HCT116 (cell line): ENCODE measurements around the gene XPO4. TPM values are rescaled to one million over a fixed set of nuclear protein-coding genes. Genes with fewer than 3 reads are reported as not detected.
"Not testable (repeated sequence)": the region's sequence is repeated elsewhere in the genome, so short reads cannot be mapped to it uniquely, and the experiment has no call there.

Experiments used
- ATAC-seq: fragments of 200-7000 bp; cut with Tn5 transposase; 2 replicates; pipeline ENCODE4 v1.9.1; 2020; ENCODE audit warnings: mild to moderate bottlenecking, moderate library complexity
- BruUV-seq: library from RNA; stranded (reverse); fragments of 400-500 nt; replicated peaks from 2 replicates; lab custom pipeline; 2021; lab: Mats Ljungman, UMichigan
- CTCF ChIA-PET: fragments of 300-600 bp; sonication (Branson Sonifier 250); formaldehyde crosslinking; loops from one replicate; lab custom pipeline; 2021; ENCODE audit warnings: antibody characterized with exemption; lab: Charles Lee
- POLR2A ChIA-PET: fragments of 300-600, 350-600 bp; sonication (Branson Sonifier 250); formaldehyde crosslinking; loops from one replicate; lab custom pipeline; 2021; ENCODE audit warnings: antibody characterized with exemption; lab: Charles Lee
- RAD21 ChIA-PET, 2 experiments: fragments of 300-600 bp; sonication (Branson Sonifier 250); formaldehyde crosslinking; loops; one replicate each; lab custom pipeline; 2023; ENCODE audit warnings: low total read pairs in 2 of 2; ENCODE audit not compliant: uncharacterized antibody in 2 of 2, unreplicated experiment in 2 of 2, low non-redundant PET in 1 of 2; lab: Charles Lee
- DNase-seq: peaks from one replicate; pipeline ENCODE4 v3.0.0-alpha.2; 2010; ENCODE audit warnings: low read depth, low spot score
- H2AFZ ChIP-seq: fragments of 200-600 bp; shearing (Covaris generic), sonication (generic); 2 replicates; pipeline ENCODE4 v1.6.1; 2017; ENCODE audit warnings: low read depth, mixed run types, mixed read lengths, antibody characterized with exemption, low read length; ENCODE audit not compliant: poor library complexity, severe bottlenecking
- H3K27ac ChIP-seq: 2 replicates; pipeline ENCODE4 v1.5.1; 2012; ENCODE audit warnings: low read depth, low read length
- H3K27me3 ChIP-seq: fragments of 200-600 bp; sonication (generic); 2 replicates; pipeline ENCODE4 v1.6.1; 2016; ENCODE audit warnings: mixed run types, low read length, mixed read lengths; ENCODE audit not compliant: insufficient read depth
- H3K36me3 ChIP-seq, 2 experiments: fragments of 200-500 bp in 1 of 2; fragments of 200-600 bp in 1 of 2; sonication (Bioruptor generic) in 1 of 2; sonication (generic) in 1 of 2; 2 replicates each; pipeline versions ENCODE4 v1.5.1 to v1.6.1; 2014 to 2016; ENCODE audit warnings: low read length in 2 of 2, inconsistent platforms in 1 of 2, mixed read lengths in 1 of 2, mixed run types in 1 of 2; ENCODE audit not compliant: insufficient read depth in 2 of 2, control insufficient read depth in 1 of 2
- H3K4me1 ChIP-seq, 2 experiments: fragments of 200-600 bp in 1 of 2; sonication (generic) in 1 of 2; 2 replicates each; pipeline versions ENCODE4 v1.5.1 to v1.6.1; 2012 to 2017; ENCODE audit warnings: low read length in 2 of 2, inconsistent platforms in 1 of 2, mild to moderate bottlenecking in 1 of 2, mixed read lengths in 1 of 2, mixed run types in 1 of 2, moderate library complexity in 1 of 2; ENCODE audit not compliant: insufficient read depth in 2 of 2, control insufficient read depth in 1 of 2
- H3K4me2 ChIP-seq: fragments of 200-600 bp; sonication (generic); 2 replicates; pipeline ENCODE4 v1.6.1; 2017; ENCODE audit warnings: mixed run types, low read length, mixed read lengths
- H3K4me3 ChIP-seq, 2 experiments: fragments of 200-600 bp in 1 of 2; sonication (generic) in 1 of 2; replicated peaks in 1 of 2; 2 replicates each; pipeline ENCODE4 v1.5.1; 2011 to 2016; ENCODE audit warnings: low read length in 2 of 2, control low read depth in 1 of 2, low read depth in 1 of 2, mild to moderate bottlenecking in 1 of 2, mixed read lengths in 1 of 2, mixed run types in 1 of 2
- H3K79me2 ChIP-seq: fragments of 200-600 bp; sonication (generic); 2 replicates; pipeline ENCODE4 v1.6.1; 2017; ENCODE audit warnings: mild to moderate bottlenecking, mixed run types, low read length, moderate library complexity, mixed read lengths; ENCODE audit not compliant: insufficient read depth
- H3K9ac ChIP-seq: fragments of 200-600 bp; sonication (generic); 2 replicates; pipeline ENCODE4 v1.6.1; 2016; ENCODE audit warnings: low read length, mixed read lengths
- H3K9me2 ChIP-seq: fragments of 200-600 bp; sonication (generic), shearing (Covaris generic); 2 replicates; pipeline ENCODE4 v1.6.1; 2017; ENCODE audit warnings: mixed run types, mild to moderate bottlenecking, moderate library complexity; ENCODE audit not compliant: insufficient read depth
- H3K9me3 ChIP-seq, 2 experiments: fragments of 200-500 bp in 1 of 2; fragments of 200-600 bp in 1 of 2; sonication (Bioruptor generic) in 1 of 2; sonication (generic) in 1 of 2; 2 replicates each; pipeline ENCODE4 v1.6.1; 2014 to 2017; ENCODE audit warnings: low read length in 2 of 2, mixed read lengths in 2 of 2, inconsistent platforms in 1 of 2, low read depth in 1 of 2, mild to moderate bottlenecking in 1 of 2, mixed run types in 1 of 2, moderate library complexity in 1 of 2; ENCODE audit not compliant: control insufficient read depth in 1 of 2, insufficient read depth in 1 of 2
- H4K20me1 ChIP-seq: fragments of 200-600 bp; sonication (generic), shearing (Covaris generic); 2 replicates; pipeline ENCODE4 v1.6.1; 2017; ENCODE audit warnings: mixed run types, mild to moderate bottlenecking, moderate library complexity; ENCODE audit not compliant: insufficient read depth
- FOSL1 ChIP-seq: IDR thresholded peaks from 2 replicates; pipeline ENCODE4 v1.6.1; 2012; ENCODE audit warnings: low read depth
- SP1 ChIP-seq: IDR thresholded peaks from 2 replicates; pipeline ENCODE4 v1.6.1; 2012; ENCODE audit warnings: low read depth
- YY1 ChIP-seq: IDR thresholded peaks from 2 replicates; pipeline ENCODE4 v1.6.1; 2011; ENCODE audit warnings: low read length, low read depth, moderate library complexity, mild to moderate bottlenecking; ENCODE audit not compliant: insufficient replicate concordance; ENCODE audit errors: extremely low read depth
- intact Hi-C: fragments of 100-400 bp; cut with micrococcal nuclease; formaldehyde crosslinking; loops from 2 replicates; pipeline ENCODE4 v1.10.0; 2022
- total RNA-seq: library from RNA; stranded (reverse); gene quantifications from one replicate; pipeline ENCODE4 v1.2.1, GENCODE V29; 2021; ENCODE audit not compliant: unreplicated experiment

The XPO4 gene
- total RNA-seq, 1 experiment from 2014 or later = 29.7 TPM

DNA sequence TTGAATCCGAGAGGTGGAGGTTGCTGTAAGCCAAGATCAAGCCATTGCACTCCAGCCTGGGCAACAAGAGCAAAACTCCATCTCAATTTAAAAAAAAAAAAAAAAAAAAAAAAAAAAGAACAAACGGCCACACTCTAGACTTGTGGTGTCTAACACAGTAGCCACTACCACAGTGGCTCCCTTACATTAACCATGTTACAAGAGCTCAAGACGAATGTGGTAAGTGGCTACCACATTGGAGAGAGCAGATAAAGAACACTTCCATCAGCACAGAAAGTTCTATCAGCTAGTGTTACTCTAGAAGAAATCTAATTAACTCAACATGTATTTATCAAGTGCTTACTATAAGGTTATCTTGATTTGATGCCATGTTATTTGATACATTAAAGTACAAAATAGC lies 11.5 kb downstream of the XPO4 start:
- TF ChIP-seq FOSL1 (no peak), YY1 (no peak), SP1 (no peak)
- Histone ChIP-seq H3K9ac (no peak overlapping the region), H3K27me3 (no peaks in the 10 kb centered on the region), H3K4me2 (no peak overlapping the region), H3K9me2 (no peaks in the 10 kb centered on the region), H3K4me1 (no peaks in the 10 kb centered on the region), H4K20me1 (peaks cover 14% of the 10 kb centered on the region; the same call in 1 of the 2 replicates), H3K27ac (no peak overlapping the region), H2AFZ (no peak overlapping the region), H3K36me3 (no peaks in the 10 kb centered on the region), H3K9me3 (no peaks in the 10 kb centered on the region), H3K79me2 (peaks cover 100% of the 10 kb centered on the region), H3K4me3 (no peak overlapping the region)
- ChIA-PET RAD21 (no interaction called here), POLR2A (interaction anchor here (1.1 kb wide), 1 partner anchor 8 kb away, joined by 3 read pairs; no protein-coding TSS in a partner anchor), CTCF (no interaction called here)
- BruUV-seq = no TSS peak
- intact Hi-C loops = no loop called here
- no peak for ATAC-seq
- no peak for DNase-seq

DNA sequence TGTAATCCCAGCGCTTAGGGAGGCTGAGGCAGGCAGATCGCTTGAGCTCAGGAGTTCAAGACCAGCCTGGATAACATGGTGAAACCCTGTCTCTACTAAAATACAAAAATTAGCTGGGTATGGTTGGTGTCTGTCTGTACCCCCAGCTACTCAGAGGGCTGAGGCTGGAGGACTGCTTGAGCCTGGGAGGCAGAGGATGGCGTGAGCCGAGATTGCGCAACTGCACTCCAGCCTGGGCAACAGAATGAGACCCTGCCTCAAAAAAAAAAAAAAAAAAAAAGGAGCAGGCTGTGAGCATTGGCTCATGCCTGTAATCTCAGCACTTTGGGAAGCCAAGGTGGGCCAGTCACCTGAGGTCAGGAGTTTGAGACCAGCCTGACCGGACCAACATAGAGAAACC lies 12.0 kb downstream of the XPO4 start:
- RAD21 ChIA-PET, H2AFZ ChIP-seq, H3K27me3 ChIP-seq, DNase-seq, BruUV-seq, H3K9me2 ChIP-seq, H3K4me2 ChIP-seq, H3K27ac ChIP-seq, H3K4me3 ChIP-seq, H3K9ac ChIP-seq, H3K4me1 ChIP-seq, POLR2A ChIA-PET, H3K36me3 ChIP-seq, intact Hi-C loops, H3K9me3 ChIP-seq, ATAC-seq: not testable (repeated sequence)
- peaks cover 100% of the 10 kb centered on the region for H3K79me2 ChIP-seq
- peaks cover 18% of the 10 kb centered on the region; the same call in 1 of the 2 replicates for H4K20me1 ChIP-seq
- CTCF ChIA-PET = interaction anchor here (1.0 kb wide), 1 partner anchor 34 kb away, joined by 4 read pairs; no protein-coding TSS in a partner anchor
